Suprapubic skin (tissue), 4 donors: ENCODE measurements around the gene DAP. TPM values are rescaled to one million over a fixed set of nuclear protein-coding genes. Genes with fewer than 3 reads are reported as not detected.

Experiments
- DNase-seq, 2 donors: peaks; one replicate each; pipeline ENCODE4 v3.0.0-alpha.2; 2019; ENCODE audit warnings: low spot score in 2 of 2
- H3K27ac ChIP-seq: fragments of 200-600 bp; sonication (generic); one replicate; pipeline ENCODE4 v1.5.1; 2019
- H3K27me3 ChIP-seq: fragments of 200-600 bp; sonication (generic); one replicate; pipeline ENCODE4 v1.5.1; 2019
- H3K36me3 ChIP-seq: fragments of 200-600 bp; sonication (generic); one replicate; pipeline ENCODE4 v1.5.1; 2019
- H3K4me1 ChIP-seq: fragments of 200-600 bp; sonication (generic); one replicate; pipeline ENCODE4 v1.5.1; 2019
- H3K4me3 ChIP-seq: fragments of 200-600 bp; sonication (generic); one replicate; pipeline ENCODE4 v1.5.1; 2019; ENCODE audit warnings: mild to moderate bottlenecking
- H3K9me3 ChIP-seq: fragments of 200-600 bp; sonication (generic); one replicate; pipeline ENCODE4 v1.5.1; 2019
- EP300 ChIP-seq: sonication (generic); formaldehyde crosslinking; IDR thresholded peaks from one replicate; pipeline ENCODE4 v1.6.1; 2017; ENCODE audit warnings: antibody characterized with exemption
- POLR2A ChIP-seq, 2 donors: fragments of 450-650 bp; IDR thresholded peaks; one replicate each; pipeline ENCODE4 v1.6.1; 2017; ENCODE audit warnings: antibody characterized with exemption in 2 of 2, mild to moderate bottlenecking in 2 of 2, moderate library complexity in 2 of 2
- POLR2AphosphoS5 ChIP-seq, 3 donors: sonication (generic); formaldehyde crosslinking; IDR thresholded peaks; one replicate each; pipeline ENCODE4 v1.6.1; 2017; ENCODE audit warnings: antibody characterized with exemption in 3 of 3
- WGBS: methylation state at CpG from one replicate; pipeline ENCODE4 v1.1.5; 2018; 5-methylcytosine and 5-hydroxymethylcytosine counted together
- total RNA-seq, 4 donors: library from RNA; depleted of rRNA; stranded (reverse); fragments of >200 nt; gene quantifications; one replicate each; pipeline ENCODE4 v1.1.0, GENCODE V29; 2016
- TF ChIP-seq, protein P1 (sequence below), 2 donors: fragments of 200-600 bp in 1 of 2; fragments of 450-650 bp in 1 of 2; sonication (generic) in 1 of 2; IDR thresholded peaks; one replicate each; pipeline ENCODE4 v1.5.1; 2016 to 2019; ENCODE audit warnings: antibody characterized with exemption in 2 of 2, mild to moderate bottlenecking in 1 of 2, moderate library complexity in 1 of 2

DAP gene
- total RNA-seq, 4 donors from 2014 or later: 37.8 to 71.7 (median 56.4) TPM

DNA sequence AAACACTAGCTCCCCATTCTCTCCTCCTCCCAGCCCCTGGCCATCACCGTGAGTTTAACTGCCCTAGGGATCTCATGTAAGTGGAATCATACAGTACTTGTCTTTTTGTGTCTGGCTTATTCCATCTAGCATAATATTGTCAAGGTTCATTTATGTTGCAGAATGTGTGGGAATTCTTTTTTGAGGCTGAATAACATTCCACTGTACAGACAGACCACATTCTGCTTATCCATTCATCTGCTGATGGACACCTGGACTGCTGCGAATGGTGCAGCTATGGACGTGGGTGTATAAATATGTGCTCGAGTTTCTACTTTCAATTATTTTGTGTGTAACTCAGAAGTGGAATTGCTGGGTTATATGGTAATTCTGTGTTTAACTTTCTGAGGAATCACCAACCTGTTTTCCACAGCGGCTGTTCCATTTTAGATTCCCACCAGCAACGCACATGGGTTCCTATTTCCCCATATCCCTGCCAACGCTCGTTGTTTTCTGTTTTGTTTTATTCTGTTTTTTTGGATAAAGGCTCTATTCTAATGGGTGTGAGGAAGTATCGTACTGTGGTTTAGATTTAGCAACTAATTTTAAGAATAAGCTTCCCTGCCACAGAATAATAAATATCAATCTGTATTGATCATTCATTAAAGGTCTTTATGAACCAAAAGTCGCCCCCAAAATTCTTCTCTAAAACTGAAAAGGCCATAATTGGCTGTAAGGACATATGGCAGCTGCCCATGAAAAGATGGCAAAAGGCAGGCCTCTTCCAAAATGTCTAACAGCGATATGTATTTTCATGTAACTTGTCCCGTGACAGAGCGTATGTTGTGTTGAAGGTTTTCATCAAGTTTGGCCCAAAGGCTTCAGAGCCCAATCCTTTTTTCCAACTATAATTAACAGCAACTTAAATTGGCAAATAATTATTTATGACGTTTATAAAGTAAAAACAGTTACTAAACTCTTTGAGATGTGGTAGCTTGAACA is 70.3 kb downstream of the DAP start:
- Histone ChIP-seq H3K4me1 (no peaks in the 10 kb centered on the region), H3K9me3 (no peaks in the 10 kb centered on the region), H3K27me3 (no peaks in the 10 kb centered on the region), H3K27ac (no peak overlapping the region), H3K4me3 (no peak overlapping the region), H3K36me3 (peaks cover 3% of the 10 kb centered on the region)
- TF ChIP-seq, protein P1, sequence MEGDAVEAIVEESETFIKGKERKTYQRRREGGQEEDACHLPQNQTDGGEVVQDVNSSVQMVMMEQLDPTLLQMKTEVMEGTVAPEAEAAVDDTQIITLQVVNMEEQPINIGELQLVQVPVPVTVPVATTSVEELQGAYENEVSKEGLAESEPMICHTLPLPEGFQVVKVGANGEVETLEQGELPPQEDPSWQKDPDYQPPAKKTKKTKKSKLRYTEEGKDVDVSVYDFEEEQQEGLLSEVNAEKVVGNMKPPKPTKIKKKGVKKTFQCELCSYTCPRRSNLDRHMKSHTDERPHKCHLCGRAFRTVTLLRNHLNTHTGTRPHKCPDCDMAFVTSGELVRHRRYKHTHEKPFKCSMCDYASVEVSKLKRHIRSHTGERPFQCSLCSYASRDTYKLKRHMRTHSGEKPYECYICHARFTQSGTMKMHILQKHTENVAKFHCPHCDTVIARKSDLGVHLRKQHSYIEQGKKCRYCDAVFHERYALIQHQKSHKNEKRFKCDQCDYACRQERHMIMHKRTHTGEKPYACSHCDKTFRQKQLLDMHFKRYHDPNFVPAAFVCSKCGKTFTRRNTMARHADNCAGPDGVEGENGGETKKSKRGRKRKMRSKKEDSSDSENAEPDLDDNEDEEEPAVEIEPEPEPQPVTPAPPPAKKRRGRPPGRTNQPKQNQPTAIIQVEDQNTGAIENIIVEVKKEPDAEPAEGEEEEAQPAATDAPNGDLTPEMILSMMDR (IDR thresholded peaks at IDR 0.05): no peak
- TF ChIP-seq POLR2A (IDR thresholded peaks at IDR 0.05) (no peak), EP300 (no peak), POLR2AphosphoS5 (IDR thresholded peaks at IDR 0.05) (no peak)
- peak in 1 of 2 donors; percentile 48 for DNase-seq
- WGBS: 84% methylated on average over 14 of the region's 14 CpGs

DNA sequence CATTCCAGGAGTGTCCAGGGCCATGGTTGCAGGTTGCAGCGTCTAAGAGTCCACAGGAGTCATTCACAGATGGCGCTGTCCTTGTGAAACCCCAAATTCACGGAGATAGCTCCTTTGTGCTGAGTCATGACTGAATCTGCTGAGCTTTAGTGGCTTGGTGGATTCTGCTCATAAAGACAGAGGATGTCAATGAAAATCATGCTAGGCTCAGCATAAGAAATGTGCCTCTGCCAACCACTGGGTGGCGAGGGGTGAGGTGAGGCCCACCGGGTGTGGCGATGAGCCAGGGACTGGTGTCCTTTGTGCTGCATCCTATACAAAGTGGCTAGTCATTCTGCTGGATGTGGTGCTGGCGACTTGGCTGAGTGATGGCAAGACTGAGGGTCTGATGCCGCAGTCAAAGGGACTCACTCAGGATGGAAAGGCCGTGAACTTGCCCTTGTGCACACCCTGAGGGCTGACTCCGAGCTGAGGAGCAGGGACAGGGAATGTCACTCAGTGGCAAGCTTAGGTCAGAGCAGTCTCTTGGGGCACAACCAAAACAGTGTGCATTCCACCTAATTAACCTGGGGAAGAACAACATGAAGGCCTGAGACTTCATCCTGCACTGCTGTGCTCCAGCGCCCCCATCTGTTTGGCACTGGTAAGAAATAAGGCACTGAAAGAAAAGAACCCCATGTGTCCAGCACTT is 71.5 kb downstream of the DAP start:
- 74% methylated on average over 10 of the region's 11 CpGs for WGBS
- H3K4me1 ChIP-seq: no peaks in the 10 kb centered on the region
- no peak overlapping the region for H3K4me3 ChIP-seq
- TF ChIP-seq, protein P1 (IDR thresholded peaks at IDR 0.05): no peak
- no peak for TF ChIP-seq POLR2A (IDR thresholded peaks at IDR 0.05)
- TF ChIP-seq EP300: no peak
- no peak for TF ChIP-seq POLR2AphosphoS5 (IDR thresholded peaks at IDR 0.05)
- peaks cover 3% of the 10 kb centered on the region for H3K36me3 ChIP-seq
- no peaks in the 10 kb centered on the region for H3K9me3 ChIP-seq
- no peaks in the 10 kb centered on the region for H3K27me3 ChIP-seq
- no peak overlapping the region for H3K27ac ChIP-seq
- peak in 1 of 2 donors; percentile 63 for DNase-seq

DNA sequence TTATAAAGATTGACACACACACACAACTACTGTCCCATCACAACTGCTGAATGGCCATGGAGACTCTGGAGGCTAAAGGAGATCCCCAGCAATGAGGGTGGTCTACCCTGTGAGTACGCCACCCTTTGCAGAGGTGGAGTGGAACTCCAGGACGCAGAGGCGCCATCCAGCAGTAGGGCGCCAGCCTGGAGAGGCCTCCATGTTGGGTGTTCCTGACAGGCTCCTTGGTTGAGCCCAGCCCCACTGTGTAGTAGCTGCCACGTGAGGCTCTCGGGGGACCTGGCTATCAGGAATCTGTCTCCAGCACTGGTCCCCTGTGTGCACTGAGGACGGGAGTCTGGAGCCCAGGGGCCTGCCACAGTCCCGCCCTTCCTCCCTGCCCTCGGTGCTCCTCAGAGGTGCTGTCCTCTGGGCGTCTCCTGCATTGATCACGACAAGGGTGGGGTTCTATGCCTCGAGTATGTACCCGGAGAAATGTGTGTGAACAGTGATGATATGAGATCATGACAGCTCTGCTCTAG is 72.3 kb downstream of the DAP start:
- H3K27ac ChIP-seq: no peak overlapping the region
- H3K9me3 ChIP-seq: no peaks in the 10 kb centered on the region
- TF ChIP-seq, protein P1 (IDR thresholded peaks at IDR 0.05): no peak
- TF ChIP-seq POLR2A (IDR thresholded peaks at IDR 0.05) (no peak), EP300 (no peak), POLR2AphosphoS5 (IDR thresholded peaks at IDR 0.05) (no peak)
- H3K4me3 ChIP-seq: no peak overlapping the region
- H3K27me3 ChIP-seq: no peaks in the 10 kb centered on the region
- peak in 1 of 2 donors; percentile 57 for DNase-seq
- WGBS: 91% methylated on average over 11 of the region's 13 CpGs
- H3K36me3 ChIP-seq: peaks cover 3% of the 10 kb centered on the region
- no peaks in the 10 kb centered on the region for H3K4me1 ChIP-seq

DNA sequence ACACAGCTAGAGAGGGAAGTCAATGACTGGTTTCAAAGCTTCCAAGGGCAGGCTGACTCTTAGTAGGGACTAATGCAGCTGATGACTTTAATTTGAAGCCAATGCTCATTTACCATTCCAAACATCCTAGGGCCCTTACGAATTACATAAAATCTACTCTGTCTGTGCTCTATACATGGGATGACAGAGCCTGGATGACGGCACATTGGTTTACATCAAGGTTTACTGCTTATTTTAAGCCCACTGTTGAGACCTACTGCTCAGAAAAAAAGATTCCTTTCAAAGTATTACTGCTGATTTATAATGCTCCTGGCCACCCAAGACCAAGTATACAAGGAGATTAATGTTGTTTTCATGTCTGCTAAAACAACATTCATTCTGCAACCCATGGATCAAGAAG is 74.1 kb downstream of the DAP start:
- Histone ChIP-seq H3K36me3 (peaks cover 21% of the 10 kb centered on the region), H3K4me3 (no peak overlapping the region), H3K9me3 (no peaks in the 10 kb centered on the region), H3K27ac (no peak overlapping the region), H3K4me1 (no peaks in the 10 kb centered on the region), H3K27me3 (no peaks in the 10 kb centered on the region)
- TF ChIP-seq, protein P1 (IDR thresholded peaks at IDR 0.05): no peak
- TF ChIP-seq POLR2AphosphoS5 (IDR thresholded peaks at IDR 0.05) (no peak), EP300 (no peak), POLR2A (IDR thresholded peaks at IDR 0.05) (no peak)
- no peak for DNase-seq
- WGBS: 95% methylated on average over 2 of the region's 2 CpGs

DNA sequence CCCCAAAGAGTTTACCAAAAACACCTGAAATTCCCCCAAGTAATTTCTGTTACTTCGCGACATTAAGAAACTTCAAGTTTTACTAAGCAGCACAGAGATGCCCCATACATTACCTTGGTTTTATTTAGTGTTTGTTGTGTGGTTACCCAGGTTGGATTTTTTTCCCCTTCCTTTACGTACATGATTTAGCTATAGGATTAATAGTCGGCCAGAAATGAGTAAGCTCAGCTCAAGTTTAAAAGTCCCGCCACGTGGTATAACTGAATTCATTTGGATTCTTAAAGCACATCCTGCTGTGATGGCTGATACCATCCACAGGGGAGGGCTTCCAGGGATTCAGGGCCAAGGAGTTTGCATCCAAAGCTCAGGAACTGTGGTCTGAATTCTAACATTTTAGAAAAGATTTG is 75.9 kb downstream of the DAP start:
- TF ChIP-seq POLR2A (IDR thresholded peaks at IDR 0.05): no peak
- no peak for TF ChIP-seq EP300
- TF ChIP-seq POLR2AphosphoS5 (IDR thresholded peaks at IDR 0.05): no peak
- no peak for DNase-seq
- H3K27ac ChIP-seq: no peak overlapping the region
- WGBS: 75% methylated on average over 6 of the region's 6 CpGs
- no peaks in the 10 kb centered on the region for H3K9me3 ChIP-seq
- no peak overlapping the region for H3K4me3 ChIP-seq
- H3K4me1 ChIP-seq: no peaks in the 10 kb centered on the region
- no peaks in the 10 kb centered on the region for H3K27me3 ChIP-seq
- peaks cover 39% of the 10 kb centered on the region for H3K36me3 ChIP-seq
